Thyroid gland (tissue), 4 donors: ENCODE results near the gene RAPGEFL1. TPM values are rescaled to one million over a fixed set of nuclear protein-coding genes. Genes with fewer than 3 reads are reported as not detected.

Experiments used
- DNase-seq, 2 donors: peaks; one replicate each; pipeline ENCODE4 v3.0.0-alpha.2; 2019
- H3K27ac ChIP-seq, 3 donors: fragments of 200-600 bp; sonication (generic); 1 replicate in 2 of 3; 2 replicates in 1 of 3; pipeline ENCODE4 v1.5.1; 2016 to 2019; ENCODE audit warnings: mild to moderate bottlenecking in 1 of 3, moderate library complexity in 1 of 3
- H3K27me3 ChIP-seq: fragments of 200-600 bp; sonication (generic); one replicate; pipeline ENCODE4 v1.5.1; 2019
- H3K36me3 ChIP-seq, 2 donors: fragments of 200-600 bp; sonication (generic); one replicate each; pipeline ENCODE4 v1.5.1; 2016 to 2019
- H3K4me1 ChIP-seq, 2 donors: fragments of 200-600 bp; sonication (generic); one replicate each; pipeline ENCODE4 v1.5.1; 2017 to 2019
- H3K4me3 ChIP-seq, 3 donors: fragments of 200-600 bp; sonication (generic); replicated peaks in 1 of 3; 1 replicate in 2 of 3; 2 replicates in 1 of 3; pipeline ENCODE4 v1.5.1; 2016; ENCODE audit warnings: mild to moderate bottlenecking in 1 of 3
- H3K9me3 ChIP-seq: fragments of 200-600 bp; sonication (generic); one replicate; pipeline ENCODE4 v1.5.1; 2017
- POLR2A ChIP-seq, 2 donors: fragments of 450-650 bp; IDR thresholded peaks; one replicate each; pipeline ENCODE4 v1.6.1; 2017; ENCODE audit warnings: antibody characterized with exemption in 2 of 2, mild to moderate bottlenecking in 2 of 2, moderate library complexity in 1 of 2
- WGBS, 2 donors: methylation state at CpG; one replicate each; pipeline ENCODE4 v1.1.5; 2017; 5-methylcytosine and 5-hydroxymethylcytosine counted together
- intact Hi-C: fragments of 100-400 bp; cut with DNase I; formaldehyde crosslinking; loops from one replicate; pipeline ENCODE4 v1.15.1; 2023
- total RNA-seq, 4 donors: library from RNA; depleted of rRNA; stranded (reverse); fragments of >200 nt; gene quantifications; one replicate each; pipeline ENCODE4 v1.2.3, GENCODE V29; 2016
- TF ChIP-seq, protein P1 (sequence below), 6 experiments: fragments of 200-600 bp in 3 of 6; fragments of 450-650 bp in 3 of 6; sonication (generic) in 3 of 6; IDR thresholded peaks; one replicate each; pipeline ENCODE4 v1.5.1; 2016 to 2019; ENCODE audit warnings: antibody characterized with exemption in 6 of 6, mild to moderate bottlenecking in 2 of 6, inconsistent platforms in 1 of 6, moderate library complexity in 1 of 6

Gene RAPGEFL1
- total RNA-seq, 4 donors from 2014 or later, result 1.3 to 5.2 (median 4.1) TPM

DNA sequence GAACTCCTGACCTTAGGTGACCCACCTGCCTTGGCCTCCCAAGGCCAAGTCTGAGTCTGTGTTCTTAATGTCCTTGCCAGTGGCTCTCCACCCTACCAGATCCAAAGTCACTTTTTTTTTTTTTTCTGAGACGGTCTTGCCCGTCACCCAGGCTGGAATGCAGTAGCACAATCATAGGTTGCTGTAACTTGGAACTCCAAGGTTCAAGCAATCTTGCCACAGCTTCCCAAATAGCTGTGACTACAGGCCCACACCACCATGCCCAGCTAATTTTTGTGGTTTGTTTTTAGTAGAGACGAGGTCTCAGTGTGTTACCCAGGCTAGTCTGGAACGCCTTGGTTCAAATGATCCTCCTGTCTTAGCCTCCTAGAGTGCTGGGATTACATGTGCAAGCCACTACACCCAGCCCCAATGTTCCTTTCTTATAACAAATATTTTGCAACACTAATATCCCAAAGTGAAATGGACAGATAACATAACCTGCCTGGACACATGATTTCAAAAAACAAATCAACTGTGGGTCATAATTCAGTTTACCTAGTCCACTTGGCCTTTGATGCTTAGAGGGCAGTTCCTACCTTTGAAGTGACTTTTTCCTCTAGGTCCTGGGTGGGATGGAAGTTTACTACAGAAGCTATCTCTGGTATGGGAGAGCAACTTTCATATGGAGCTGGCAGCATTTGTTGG lies 4.0 kb upstream of the RAPGEFL1 start:
- Histone ChIP-seq H3K4me1 (peaks cover 9 to 23% of the 10 kb centered on the region in 2 donors), H3K4me3 (no peak overlapping the region), H3K27me3 (no peaks in the 10 kb centered on the region), H3K9me3 (no peaks in the 10 kb centered on the region), H3K36me3 (peaks cover 37 to 43% of the 10 kb centered on the region in 2 donors), H3K27ac (no peak overlapping the region)
- TF ChIP-seq POLR2A (IDR thresholded peaks at IDR 0.05), result no peak
- TF ChIP-seq, protein P1, sequence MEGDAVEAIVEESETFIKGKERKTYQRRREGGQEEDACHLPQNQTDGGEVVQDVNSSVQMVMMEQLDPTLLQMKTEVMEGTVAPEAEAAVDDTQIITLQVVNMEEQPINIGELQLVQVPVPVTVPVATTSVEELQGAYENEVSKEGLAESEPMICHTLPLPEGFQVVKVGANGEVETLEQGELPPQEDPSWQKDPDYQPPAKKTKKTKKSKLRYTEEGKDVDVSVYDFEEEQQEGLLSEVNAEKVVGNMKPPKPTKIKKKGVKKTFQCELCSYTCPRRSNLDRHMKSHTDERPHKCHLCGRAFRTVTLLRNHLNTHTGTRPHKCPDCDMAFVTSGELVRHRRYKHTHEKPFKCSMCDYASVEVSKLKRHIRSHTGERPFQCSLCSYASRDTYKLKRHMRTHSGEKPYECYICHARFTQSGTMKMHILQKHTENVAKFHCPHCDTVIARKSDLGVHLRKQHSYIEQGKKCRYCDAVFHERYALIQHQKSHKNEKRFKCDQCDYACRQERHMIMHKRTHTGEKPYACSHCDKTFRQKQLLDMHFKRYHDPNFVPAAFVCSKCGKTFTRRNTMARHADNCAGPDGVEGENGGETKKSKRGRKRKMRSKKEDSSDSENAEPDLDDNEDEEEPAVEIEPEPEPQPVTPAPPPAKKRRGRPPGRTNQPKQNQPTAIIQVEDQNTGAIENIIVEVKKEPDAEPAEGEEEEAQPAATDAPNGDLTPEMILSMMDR (IDR thresholded peaks at IDR 0.05), result no peak
- 92 to 94% methylated on average over 4 of the region's 4 CpGs for WGBS, 2 donors
- intact Hi-C loops, result no loop called here
- no peak for DNase-seq

- TF ChIP-seq, protein P1 (IDR thresholded peaks at IDR 0.05), result no peak
- no peak for TF ChIP-seq POLR2A (IDR thresholded peaks at IDR 0.05)
- intact Hi-C loops, result no loop called here
- 68 to 76% methylated on average over 3 of the region's 3 CpGs for WGBS, 2 donors
- H3K9me3 ChIP-seq, result no peaks in the 10 kb centered on the region
- no peak overlapping the region for H3K27ac ChIP-seq
- no peak for DNase-seq
- no peaks in the 10 kb centered on the region for H3K27me3 ChIP-seq
- no peak overlapping the region for H3K4me3 ChIP-seq
- H3K36me3 ChIP-seq, result peaks cover 35 to 40% of the 10 kb centered on the region in 2 donors
- H3K4me1 ChIP-seq, result peaks cover 4 to 19% of the 10 kb centered on the region in 2 donors
Observed at GRCh38 chr17:40173778-40174135, 3.5 kb upstream of the RAPGEFL1 start.

DNA sequence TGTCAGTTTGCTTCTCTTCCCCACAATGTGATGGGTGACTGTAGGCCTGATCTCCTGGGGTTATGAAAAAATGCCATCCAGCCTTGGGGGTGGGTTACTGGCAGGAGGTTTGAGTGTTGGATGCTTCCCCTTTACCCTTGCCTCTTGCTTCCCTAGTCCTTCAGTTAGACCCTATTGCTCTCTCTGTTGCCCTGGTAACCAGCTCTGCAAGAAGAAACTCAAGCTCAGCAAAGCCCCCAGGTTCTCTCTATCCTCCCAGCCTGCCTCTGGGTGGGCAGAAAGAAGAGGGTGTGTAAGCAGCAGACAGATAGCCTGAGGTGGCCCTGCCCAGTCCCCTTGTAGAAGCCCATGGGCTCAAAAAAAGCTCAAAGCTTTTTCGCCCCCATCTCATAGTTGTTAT lies 2.8 kb upstream of the RAPGEFL1 start:
- no peak for DNase-seq
- Histone ChIP-seq H3K4me1 (peaks cover 4 to 19% of the 10 kb centered on the region in 2 donors), H3K9me3 (no peaks in the 10 kb centered on the region), H3K36me3 (peaks cover 28 to 34% of the 10 kb centered on the region in 2 donors), H3K27ac (no peak overlapping the region), H3K4me3 (no peak overlapping the region), H3K27me3 (no peaks in the 10 kb centered on the region)
- TF ChIP-seq, protein P1 (IDR thresholded peaks at IDR 0.05), result no peak
- TF ChIP-seq POLR2A (IDR thresholded peaks at IDR 0.05), result no peak
- intact Hi-C loops, result no loop called here
- WGBS, 2 donors, result 83 to 87% methylated on average over 1 of the region's 1 CpG

GRCh38 chr17:40175928-40176753 lies 1.1 kb upstream of the RAPGEFL1 start:
- Histone ChIP-seq H3K27me3 (no peaks in the 10 kb centered on the region), H3K9me3 (no peaks in the 10 kb centered on the region), H3K27ac (no peak overlapping the region), H3K4me3 (no peak overlapping the region), H3K4me1 (peaks cover 4 to 19% of the 10 kb centered on the region in 2 donors), H3K36me3 (peaks cover 11 to 18% of the 10 kb centered on the region in 2 donors)
- intact Hi-C loops, result no loop called here
- no peak for DNase-seq
- 90 to 91% methylated on average over 7 of the region's 7 CpGs for WGBS, 2 donors
- TF ChIP-seq, protein P1 (IDR thresholded peaks at IDR 0.05), result no peak
- TF ChIP-seq POLR2A (IDR thresholded peaks at IDR 0.05), result no peak

- peak; percentile 15 to 19 for DNase-seq
- 65 to 71% methylated on average over 2 of the region's 2 CpGs for WGBS, 2 donors
- H3K36me3 ChIP-seq, result peaks cover 6 to 12% of the 10 kb centered on the region in 2 donors
- H3K27ac ChIP-seq, result no peak overlapping the region
- no peak overlapping the region for H3K4me3 ChIP-seq
- peaks cover 4 to 19% of the 10 kb centered on the region in 2 donors for H3K4me1 ChIP-seq
- H3K9me3 ChIP-seq, result no peaks in the 10 kb centered on the region
- intact Hi-C loops, result no loop called here
- TF ChIP-seq, protein P1 (IDR thresholded peaks at IDR 0.05), result no peak
- no peak for TF ChIP-seq POLR2A (IDR thresholded peaks at IDR 0.05)
- H3K27me3 ChIP-seq, result no peaks in the 10 kb centered on the region
Observed at GRCh38 chr17:40176754-40177110, 538 bp upstream of the RAPGEFL1 start.
